ENCODE measurements around the gene POLR2E. TPM values are rescaled to one million over a fixed set of nuclear protein-coding genes. Genes with fewer than 3 reads are reported as not detected.

The POLR2E gene
- polyA plus RNA-seq, 1 of the 3 experiments (the other 2 are of a cell fraction), result 283 TPM

- CTCF ChIA-PET, result interaction anchor here (1.1 to 4.4 kb wide), 5 partner anchors 10 to 170 kb away, joined by 3 to 44 read pairs (median 5); partner anchors contain the start of gene ABCA7
Measured at GRCh38 chr19:1103708-1104310, 8.6 kb upstream of the POLR2E start, which contains the start of gene GPX4. GPX4 (plus strand) TSS chr19:1103994; CDS start chr19:1104044, 50 bp downstream.

More at GRCh38 chr19:1103708-1104310, 8.6 kb upstream of the POLR2E start, which contains the start of gene GPX4:
- H3K9ac ChIP-seq, result peak within 1 kb of the TSS; percentile 91
- H2AFZ ChIP-seq (ENCODE audit: low read depth), result no peak within 1 kb of the TSS
- peaks cover 21% of the 10 kb centered on the region; the same call in 1 of the 2 replicates for H4K20me1 ChIP-seq (ENCODE audit: insufficient read depth)
- peaks cover 0 to 24% of the 10 kb centered on the region in 2 experiments for H3K36me3 ChIP-seq (replicated peaks in 1 of 2; ENCODE audit: control insufficient read depth in 1 of 2, insufficient read depth in 2 of 2, low read length in 1 of 2)
- H3K27me3 ChIP-seq (ENCODE audit: insufficient read depth), result no peaks in the 10 kb centered on the region
- peak within 1 kb of the TSS; percentile 80 to 81 for H3K4me3 ChIP-seq (ENCODE audit: low read depth in 2 of 2, low read length in 1 of 2)
- peak; percentile 98 for DNase-seq
- H3K4me2 ChIP-seq, result peak within 1 kb of the TSS; percentile 98
- POLR2A ChIA-PET, result interaction anchor here (0.8 to 2.6 kb wide), 5 partner anchors 9 to 100 kb away, joined by 3 to 15 read pairs (median 4); no protein-coding TSS in a partner anchor
- H3K4me1 ChIP-seq (ENCODE audit: control insufficient read depth in 1 of 2, insufficient read depth in 2 of 2, low read depth in 1 of 2, low read length in 1 of 2), result peaks cover 21 to 22% of the 10 kb centered on the region in 2 experiments; a peak in 3 of 4 replicates
- H3F3A ChIP-seq (replicated peaks; ENCODE audit: insufficient read depth), result peaks cover 38% of the 10 kb centered on the region
- peak within 1 kb of the TSS; percentile 87 to 95 for H3K27ac ChIP-seq (ENCODE audit: low read depth in 2 of 2, low read length in 1 of 2)
- H3K79me2 ChIP-seq (ENCODE audit: insufficient read depth), result peaks cover 18% of the 10 kb centered on the region; the same call in 1 of the 2 replicates
- TF ChIP-seq YY1 (IDR thresholded peaks at IDR 0.05; ENCODE audit: low read depth) (no peak), FOXM1 (IDR thresholded peaks at IDR 0.05; ENCODE audit: low read depth) (no peak), IRF3 (IDR thresholded peaks at IDR 0.05; ENCODE audit: low read depth, low read length) (peak; percentile 22; the same call in 1 of the 2 replicates), SIN3A (IDR thresholded peaks at IDR 0.05; ENCODE audit: borderline replicate concordance, low read depth, low read length) (peak; percentile 77), RAD21 (IDR thresholded peaks at IDR 0.05; ENCODE audit: low read length) (0 out of 2 replicates have a peak, but pooled peaks have one; percentile 0), MAX (IDR thresholded peaks at IDR 0.05; ENCODE audit: low read depth) (peak; percentile 62), NFIC (IDR thresholded peaks at IDR 0.05; ENCODE audit: borderline replicate concordance) (no peak), REST (IDR thresholded peaks at IDR 0.05; ENCODE audit: low read depth, low read length) (peak; percentile 67; the same call in 1 of the 2 replicates), CHD2 (IDR thresholded peaks at IDR 0.05; ENCODE audit: low read length, partially characterized antibody) (no peak), NRF1 (IDR thresholded peaks at IDR 0.05; ENCODE audit: low read depth, low read length) (peak; percentile 55), POLR2AphosphoS5 (IDR thresholded peaks at IDR 0.05; ENCODE audit: low read depth, low read length) (peak; percentile 89), RCOR1 (IDR thresholded peaks at IDR 0.05; ENCODE audit: low read length) (no peak), JUND (IDR thresholded peaks at IDR 0.05) (no peak), MXI1 (IDR thresholded peaks at IDR 0.05; ENCODE audit: low read depth, low read length) (peak; percentile 85), RFX5 (IDR thresholded peaks at IDR 0.05; ENCODE audit: low read length) (peak; percentile 75; the same call in 1 of the 2 replicates), TAF1 (IDR thresholded peaks at IDR 0.05; ENCODE audit: borderline replicate concordance, low read depth, low read length) (peak; percentile 96)
- 0% methylated on average over 35 of the region's 75 CpGs for WGBS (ENCODE audit: low lambda C conversion rate)
- H3K9me3 ChIP-seq, result no peaks in the 10 kb centered on the region
- H3K9me2 ChIP-seq, result no peaks in the 10 kb centered on the region
